Measurements from ENCODE around the gene CLTB. TPM values are rescaled to one million over a fixed set of nuclear protein-coding genes. Genes with fewer than 3 reads are reported as not detected.

The CLTB gene, protein sequence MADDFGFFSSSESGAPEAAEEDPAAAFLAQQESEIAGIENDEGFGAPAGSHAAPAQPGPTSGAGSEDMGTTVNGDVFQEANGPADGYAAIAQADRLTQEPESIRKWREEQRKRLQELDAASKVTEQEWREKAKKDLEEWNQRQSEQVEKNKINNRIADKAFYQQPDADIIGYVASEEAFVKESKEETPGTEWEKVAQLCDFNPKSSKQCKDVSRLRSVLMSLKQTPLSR
- total RNA-seq, result 29.6 and 29.9 TPM in 2 replicates
- 35.5 TPM for total RNA-seq (2013)
- 41.7 and 48.0 TPM in 2 replicates for polyA plus RNA-seq
- polyA minus RNA-seq, result 42.9 and 46.5 TPM in 2 replicates

DNA sequence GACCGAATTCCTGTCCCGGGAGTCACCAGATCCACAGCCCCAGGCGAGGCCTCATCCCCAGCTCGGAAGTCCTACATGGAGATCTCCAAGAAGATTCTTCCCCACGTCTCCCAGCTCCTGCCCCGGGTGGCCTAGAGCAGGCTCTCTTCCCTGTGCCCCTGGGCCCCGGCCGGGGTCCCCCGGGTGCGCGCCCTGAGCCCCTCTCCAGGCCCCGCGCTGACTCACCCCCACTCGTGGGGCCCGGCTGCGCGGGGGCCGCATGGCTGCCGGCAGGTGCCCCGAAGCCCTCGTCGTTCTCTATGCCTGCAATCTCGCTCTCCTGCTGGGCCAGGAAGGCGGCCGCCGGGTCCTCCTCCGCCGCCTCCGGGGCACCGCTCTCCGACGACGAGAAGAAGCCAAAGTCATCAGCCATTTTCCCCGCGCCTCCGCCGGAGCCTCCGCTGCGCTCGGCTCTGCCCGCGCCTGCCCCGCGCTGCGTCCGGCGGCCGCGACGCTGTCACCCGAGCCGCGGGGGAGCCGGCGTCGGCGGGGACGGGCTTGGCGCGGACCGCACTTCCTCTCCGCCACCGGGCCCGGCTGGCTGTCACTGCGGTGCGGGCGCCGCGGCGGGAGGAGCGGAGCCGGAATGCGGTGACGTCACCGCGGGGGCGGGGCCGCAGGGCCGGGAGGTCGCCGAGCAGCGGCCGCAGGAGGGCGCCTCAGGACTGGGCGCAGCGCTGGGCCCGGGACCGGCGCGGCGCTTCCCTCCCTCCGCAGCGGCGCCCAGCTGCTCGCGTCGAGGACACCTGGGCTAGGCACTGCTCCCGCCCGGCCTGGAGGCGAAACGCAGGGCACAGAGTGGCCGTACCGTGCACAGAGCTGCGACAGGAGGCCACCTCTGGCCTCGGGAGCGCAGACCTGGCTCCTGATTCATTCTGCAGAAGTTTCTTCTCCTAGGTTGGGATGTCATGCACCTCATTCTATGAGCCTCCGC is at the start of gene CLTB:
TSS of gene CLTB (minus strand) at position 588 of the 973 bp plus-strand sequence. CDS start at position 412, 176 bp downstream.
- POLR2A ChIA-PET, result interaction anchor here (0.6 to 1.9 kb wide), 6 partner anchors 27 to 142 kb away, joined by 3 to 7 read pairs (median 4); partner anchors contain the start of genes HIGD2A, NOP16 and RNF44
- TF ChIP-seq CTCF (IDR thresholded peaks at IDR 0.05) (peak; percentile 74), EZH2 (IDR thresholded peaks at IDR 0.05; ENCODE audit: borderline replicate concordance, insufficient read depth, low read depth, low read length, poor library complexity, severe bottlenecking) (no peak)
- H3K4me3 Mint-ChIP-seq, result peak within 1 kb of the TSS; percentile 83
- 1% methylated on average over 105 of the region's 107 CpGs for WGBS (ENCODE audit: insufficient coverage)
- DNase-seq (peak; percentile 95), ATAC-seq (ENCODE audit: low read depth) (peak; percentile 97)
- peak within 1 kb of the TSS in 1 of 2 donors; percentile 58 for H3K27ac ChIP-seq (ENCODE audit: low read length in 2 of 2)
- H3K4me1 Mint-ChIP-seq, result peaks cover 21% of the 10 kb centered on the region
- H2AFZ ChIP-seq (ENCODE audit: insufficient read depth, low read depth, low read length, poor library complexity, severe bottlenecking), result peak within 1 kb of the TSS; percentile 92
- peaks cover 3% of the 10 kb centered on the region for H4K20me1 ChIP-seq (ENCODE audit: control insufficient read depth, insufficient read depth, low read length, poor library complexity, severe bottlenecking)
- peaks cover 24% of the 10 kb centered on the region for H3K79me2 ChIP-seq (ENCODE audit: control insufficient read depth, insufficient read depth, low read length)
- intact Hi-C loops (cut with micrococcal nuclease), result loop anchor here (1.0 to 5.0 kb wide), 10 partner anchors 28 to 231 kb away; partner anchors contain the start of genes FAF2, HIGD2A, KIAA1191 and NOP16
- H3K4me1 ChIP-seq (ENCODE audit: control insufficient read depth in 2 of 2, insufficient read depth in 2 of 2, low read length in 2 of 2), result peaks cover 14 to 19% of the 10 kb centered on the region in 2 donors
- H3K4me3 ChIP-seq (ENCODE audit: control extremely low read depth in 1 of 5, extremely low read depth in 1 of 5, insufficient read depth in 1 of 5, low read depth in 2 of 5, low read length in 4 of 5), result peak within 1 kb of the TSS; percentile 51 to 86 (median 70)
- peak within 1 kb of the TSS; percentile 87 for H3K9ac ChIP-seq (ENCODE audit: low read length)
- CTCF ChIA-PET, result interaction anchor here (0.6 to 3.6 kb wide), 28 partner anchors 9 to 244 kb away, joined by 3 to 33 read pairs (median 4); partner anchors contain the start of genes FAF2, KIAA1191, RNF44 and SNCB
- peak within 1 kb of the TSS; percentile 98 for H3K4me2 ChIP-seq (replicated peaks; ENCODE audit: low read depth, low read length, poor library complexity, severe bottlenecking)
- H3K36me3 ChIP-seq (replicated peaks in 1 of 2; ENCODE audit: control extremely low read depth in 1 of 2, control insufficient read depth in 1 of 2, extremely low read depth in 1 of 2, insufficient read depth in 2 of 2, low read length in 1 of 2), result no peaks in the 10 kb centered on the region
- peaks cover 2% of the 10 kb centered on the region for H3K27me3 Mint-ChIP-seq
- H3K27ac Mint-ChIP-seq, result peak within 1 kb of the TSS; percentile 77
- no peaks in the 10 kb centered on the region for H3K9me3 ChIP-seq (ENCODE audit: control extremely low read depth in 1 of 3, control insufficient read depth in 2 of 3, insufficient read depth in 1 of 3, low read length in 2 of 3)
- no peaks in the 10 kb centered on the region for H3K9me3 Mint-ChIP-seq (ENCODE audit: insufficient read depth)
- H3K27me3 ChIP-seq (replicated peaks in 1 of 4; ENCODE audit: control extremely low read depth in 1 of 4, control insufficient read depth in 3 of 4, insufficient read depth in 4 of 4, low read length in 3 of 4), result no peaks in the 10 kb centered on the region

Measured in B cell (primary cell).